C4-2B (cell line): Measurements from ENCODE around the gene ZNF718.

Experiments used
- CTCF ChIP-seq: fragments of 450-650 bp; conservative IDR thresholded peaks from 2 replicates; pipeline ENCODE4 v1.5.1; 2017; ENCODE audit warnings: mild to moderate bottlenecking
- ZFX ChIP-seq: fragments of 450-650 bp; IDR thresholded peaks from 2 replicates; pipeline ENCODE4 v1.6.1; 2017

- TF ChIP-seq CTCF: no peak
- TF ChIP-seq ZFX: no peak
Observed at GRCh38 chr4:107083-107443, 17.2 kb upstream of the ZNF718 start.
